H1 (cell line): Measurements from ENCODE around the gene WDFY4. TPM values are rescaled to one million over a fixed set of nuclear protein-coding genes. Genes with fewer than 3 reads are reported as not detected.

ENCODE experiments used
- CTCF ChIA-PET: fragments of 300-600 bp; sonication (Branson Sonifier 250); formaldehyde crosslinking; loops from one replicate; lab custom pipeline; 2021; ENCODE audit not compliant: partially characterized antibody; lab: Charles Lee
- POLR2A ChIA-PET: fragments of 300-600 bp; sonication (Branson Sonifier 250); formaldehyde crosslinking; loops from one replicate; lab custom pipeline; 2021; ENCODE audit warnings: inconsistent platforms; ENCODE audit not compliant: partially characterized antibody; lab: Charles Lee
- DNase-seq, 2 experiments: peaks; one replicate each; pipeline versions ENCODE4 v3.0.0 to v3.0.0-alpha.2; 2010 to 2022; ENCODE audit warnings: low spot score in 2 of 2, low read depth in 1 of 2, mixed read lengths in 1 of 2
- FAIRE-seq: peaks from 2 replicates; lab custom pipeline; 2011; peaks lifted over from hg19 to GRCh38; lab: Jason Lieb, UNC
- H2AFZ ChIP-seq: 2 replicates; pipeline ENCODE4 v1.8.1; 2012; ENCODE audit warnings: low read length, inconsistent platforms
- H2AK5ac ChIP-seq: 2 replicates; pipeline ENCODE4 v1.6.1; 2013; ENCODE audit warnings: low read depth, low read length
- H2BK120ac ChIP-seq: replicated peaks from 2 replicates; pipeline ENCODE3; 2013; ENCODE audit warnings: low read depth, low read length, inconsistent platforms
- H2BK12ac ChIP-seq: 2 replicates; pipeline ENCODE4 v1.6.1; 2013; ENCODE audit warnings: low read depth, low read length
- H2BK15ac ChIP-seq: 2 replicates; pipeline ENCODE4 v1.6.1; 2013; ENCODE audit warnings: low read length
- H2BK20ac ChIP-seq: 2 replicates; pipeline ENCODE4 v1.6.1; 2013; ENCODE audit warnings: low read length
- H2BK5ac ChIP-seq: 2 replicates; pipeline ENCODE4 v1.6.1; 2013; ENCODE audit warnings: low read depth, low read length
- H3K14ac ChIP-seq: 2 replicates; pipeline ENCODE4 v1.6.1; 2013; ENCODE audit warnings: inconsistent platforms; ENCODE audit not compliant: insufficient read length
- H3K18ac ChIP-seq: 2 replicates; pipeline ENCODE4 v1.6.1; 2013; ENCODE audit warnings: low read length; ENCODE audit errors: extremely low read depth
- H3K23ac ChIP-seq: 2 replicates; pipeline ENCODE4 v1.6.1; 2013; ENCODE audit warnings: inconsistent platforms; ENCODE audit not compliant: insufficient read length
- H3K23me2 ChIP-seq: 2 replicates; pipeline ENCODE4 v1.6.1; 2013; ENCODE audit warnings: low read depth, low read length
- H3K27ac ChIP-seq: 2 replicates; pipeline ENCODE4 v1.6.1; 2011; ENCODE audit warnings: low read depth, low read length, inconsistent platforms
- H3K27me3 ChIP-seq, 4 experiments: replicated peaks in 1 of 4; 1 replicate in 1 of 4; 2 replicates in 3 of 4; pipeline versions ENCODE4 v1.6.1 to v1.8.1; 2011 to 2013; ENCODE audit warnings: low read length in 3 of 4, mild to moderate bottlenecking in 3 of 4, inconsistent platforms in 2 of 4, mixed read lengths in 2 of 4, moderate library complexity in 1 of 4; ENCODE audit not compliant: control insufficient read depth in 3 of 4, insufficient read depth in 3 of 4; ENCODE audit errors: extremely low read depth in 1 of 4
- H3K36me3 ChIP-seq, 4 experiments: 2 replicates each; pipeline versions ENCODE4 v1.6.1 to v1.8.1; 2011 to 2013; ENCODE audit warnings: mild to moderate bottlenecking in 4 of 4, low read length in 3 of 4, moderate library complexity in 2 of 4, control low read depth in 1 of 4, inconsistent platforms in 1 of 4; ENCODE audit not compliant: insufficient read depth in 4 of 4, control insufficient read depth in 2 of 4
- H3K4ac ChIP-seq: replicated peaks from 2 replicates; pipeline ENCODE3; 2013; ENCODE audit warnings: low read length, low read depth, mixed read lengths, inconsistent platforms; ENCODE audit not compliant: insufficient read length
- H3K4me1 ChIP-seq, 4 experiments: replicated peaks in 1 of 4; 1 replicate in 1 of 4; 2 replicates in 3 of 4; pipeline versions ENCODE4 v1.6.1 to v1.8.1; 2011 to 2013; ENCODE audit warnings: low read length in 3 of 4, inconsistent platforms in 2 of 4, mixed read lengths in 1 of 4; ENCODE audit not compliant: insufficient read depth in 4 of 4, control insufficient read depth in 3 of 4
- H3K4me2 ChIP-seq, 2 experiments: 2 replicates each; pipeline versions ENCODE4 v1.6.1 to v1.8.1; 2011 to 2013; ENCODE audit warnings: low read depth in 2 of 2, low read length in 2 of 2, control low read depth in 1 of 2, inconsistent platforms in 1 of 2, mild to moderate bottlenecking in 1 of 2; ENCODE audit not compliant: insufficient read depth in 1 of 2
- H3K4me3 ChIP-seq, 4 experiments: fragments of 200-600, 300-600 bp in 1 of 4; sonication (generic), shearing (Covaris generic), sonication (Bioruptor Twin) in 1 of 4; 2 replicates each; pipeline versions ENCODE4 v1.5.1 to v1.8.1; 2011 to 2016; ENCODE audit warnings: low read length in 4 of 4, low read depth in 3 of 4, control low read depth in 2 of 4, inconsistent platforms in 2 of 4, mild to moderate bottlenecking in 2 of 4, mixed read lengths in 1 of 4, moderate library complexity in 1 of 4; ENCODE audit not compliant: insufficient read depth in 2 of 4; ENCODE audit errors: extremely low read depth in 1 of 4
- H3K56ac ChIP-seq: replicated peaks from 2 replicates; pipeline ENCODE3; 2013; ENCODE audit warnings: low read depth, mild to moderate bottlenecking, mixed read lengths, low read length, inconsistent platforms; ENCODE audit not compliant: insufficient read length
- H3K79me1 ChIP-seq: 2 replicates; pipeline ENCODE4 v1.6.1; 2013; ENCODE audit warnings: low read depth, low read length, control low read depth
- H3K79me2 ChIP-seq, 2 experiments: 2 replicates each; pipeline versions ENCODE4 v1.6.1 to v1.8.1; 2012 to 2013; ENCODE audit warnings: low read length in 2 of 2, mild to moderate bottlenecking in 2 of 2, inconsistent platforms in 1 of 2; ENCODE audit not compliant: insufficient read depth in 2 of 2, control insufficient read depth in 1 of 2
- H3K9ac ChIP-seq, 4 experiments: replicated peaks in 1 of 4; 1 replicate in 1 of 4; 2 replicates in 3 of 4; pipeline versions ENCODE4 v1.6.1 to v1.8.1; 2011 to 2013; ENCODE audit warnings: low read depth in 3 of 4, low read length in 3 of 4, control low read depth in 2 of 4, mild to moderate bottlenecking in 2 of 4, moderate library complexity in 2 of 4, inconsistent platforms in 1 of 4; ENCODE audit errors: extremely low read depth in 1 of 4
- H3K9me3 ChIP-seq, 2 experiments: 2 replicates each; pipeline versions ENCODE4 v1.6.1 to v1.8.1; 2012 to 2013; ENCODE audit warnings: mild to moderate bottlenecking in 2 of 2, moderate library complexity in 2 of 2, control low read depth in 1 of 2, inconsistent platforms in 1 of 2, low read depth in 1 of 2, low read length in 1 of 2, mixed read lengths in 1 of 2; ENCODE audit not compliant: insufficient read depth in 2 of 2
- H4K20me1 ChIP-seq, 2 experiments: replicated peaks in 1 of 2; 2 replicates each; pipeline versions ENCODE3 to v1.8.1; 2011 to 2013; ENCODE audit warnings: inconsistent platforms in 2 of 2, low read length in 2 of 2, mild to moderate bottlenecking in 1 of 2; ENCODE audit not compliant: insufficient read depth in 2 of 2, control insufficient read depth in 1 of 2
- H4K5ac ChIP-seq: 2 replicates; pipeline ENCODE4 v1.6.1; 2013; ENCODE audit warnings: low read length, low read depth, mixed read lengths, inconsistent platforms; ENCODE audit not compliant: insufficient read length
- H4K8ac ChIP-seq: 2 replicates; pipeline ENCODE4 v1.8.0; 2013; ENCODE audit warnings: mild to moderate bottlenecking, moderate library complexity, low read length, inconsistent platforms; ENCODE audit not compliant: insufficient read depth; ENCODE audit errors: extremely low read depth
- H4K91ac ChIP-seq: replicated peaks from 2 replicates; pipeline ENCODE3; 2013; ENCODE audit warnings: low read length, mixed read lengths, inconsistent platforms; ENCODE audit not compliant: insufficient read length
- WGBS, 2 experiments: shearing (Covaris generic) in 1 of 2; methylation state at CpG; one replicate each; pipeline versions ENCODE4 v1.1.6 to v1.1.7; 2013 to 2015; ENCODE audit warnings: low lambda C conversion rate in 2 of 2, mixed read lengths in 2 of 2, inconsistent platforms in 1 of 2, low coverage in 1 of 2, missing lambda C conversion rate in 1 of 2; ENCODE audit not compliant: insufficient replicate concordance in 2 of 2, insufficient coverage in 1 of 2, insufficient read length in 1 of 2; ENCODE audit errors: extremely low coverage in 1 of 2, missing lambda C conversion rate in 1 of 2; 5-methylcytosine and 5-hydroxymethylcytosine counted together
- polyA plus RNA-seq, 7 experiments: library from polyadenylated mRNA; depleted of rRNA in 3 of 7; stranded (reverse) in 5 of 7; unstranded in 2 of 7; fragments of >200 nt in 5 of 7; fragments of 200-250 nt in 2 of 7; gene quantifications; 1 replicate in 5 of 7; 2 replicates in 1 of 7; 4 replicates in 1 of 7; pipeline versions ENCODE4 v1.2.1 to v1.2.3, GENCODE V29; 2011 to 2013; ENCODE audit warnings: missing spikeins in 2 of 7, mixed read lengths in 2 of 7
- total RNA-seq: library from RNA; stranded (reverse); fragmentation: NEBNext Ultra II Directional; extraction: Animal tissue kit (Norgen Biotek cat#: 25700); gene quantifications from 2 replicates; pipeline ENCODE4 v1.2.1, GENCODE V29; 2021

The WDFY4 gene
- total and polyA plus RNA-seq, 2 of the 8 experiments (the other 6 are each of a cell fraction or from before 2014, with no cell fraction given) = not detected

DNA sequence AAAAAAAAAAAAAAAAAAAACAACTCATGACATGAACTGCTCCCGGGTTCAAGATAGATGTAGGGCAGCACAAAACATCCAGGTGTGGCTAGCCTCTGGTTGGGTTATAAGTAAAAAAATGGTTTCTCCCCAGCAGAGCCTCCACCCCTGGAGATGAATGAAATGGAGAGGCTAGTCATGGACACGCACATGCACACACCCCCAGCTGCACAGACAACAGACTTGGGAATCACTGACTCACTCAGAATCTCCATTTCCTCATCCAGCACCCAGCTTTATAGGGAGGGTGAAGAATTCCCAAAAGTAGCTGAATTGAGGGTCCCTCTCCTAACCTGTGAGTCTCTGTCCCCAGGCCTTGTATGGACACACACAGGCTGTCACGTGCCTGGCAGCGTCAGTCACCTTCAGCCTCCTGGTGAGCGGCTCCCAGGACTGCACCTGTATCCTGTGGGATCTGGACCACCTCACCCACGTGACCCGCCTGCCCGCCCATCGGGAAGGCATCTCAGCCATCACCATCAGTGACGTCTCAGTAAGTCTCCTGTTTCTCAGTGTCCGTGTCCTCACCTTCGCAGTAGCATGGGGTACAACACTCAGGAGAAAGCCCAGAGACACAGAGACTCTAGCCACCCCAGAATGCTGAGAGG is 290.0 kb downstream of the WDFY4 start:
- no peak overlapping the region for H3K14ac ChIP-seq
- H3K79me2 ChIP-seq = no peaks in the 10 kb centered on the region
- no peak overlapping the region for H3K18ac ChIP-seq
- H2BK5ac ChIP-seq = no peak overlapping the region
- DNase-seq = no peak
- no peak overlapping the region for H4K5ac ChIP-seq
- WGBS, 2 experiments = 89% methylated on average over 8 of the region's 12 CpGs; no CpG with 5 or more reads in 1 of the 2 experiments
- no peak overlapping the region for H2BK15ac ChIP-seq
- H2BK12ac ChIP-seq = no peak overlapping the region
- H3K27me3 ChIP-seq = no peaks in the 10 kb centered on the region
- no peak overlapping the region for H3K56ac ChIP-seq
- no peak overlapping the region for H2BK20ac ChIP-seq
- H3K23me2 ChIP-seq = peaks cover 5% of the 10 kb centered on the region; the same call in 1 of the 2 replicates
- H3K79me1 ChIP-seq = no peaks in the 10 kb centered on the region
- no peaks in the 10 kb centered on the region for H3K36me3 ChIP-seq
- H3K23ac ChIP-seq = no peak overlapping the region
- H2AK5ac ChIP-seq = no peak overlapping the region
- no peak overlapping the region for H3K4ac ChIP-seq
- no peak overlapping the region; the same call in 1 of the 2 replicates for H4K8ac ChIP-seq
- POLR2A ChIA-PET = no interaction called here
- H3K4me1 ChIP-seq = no peaks in the 10 kb centered on the region; a peak in 1 of 7 replicates
- no peaks in the 10 kb centered on the region for H4K20me1 ChIP-seq
- no peak overlapping the region for H3K4me2 ChIP-seq
- no peaks in the 10 kb centered on the region for H3K9me3 ChIP-seq
- no peak for FAIRE-seq
- CTCF ChIA-PET = interaction anchor here (0.6 to 1.8 kb wide), 8 partner anchors 8 to 545 kb away, joined by 3 to 6 read pairs (median 4); no protein-coding TSS in a partner anchor
- H2BK120ac ChIP-seq = no peak overlapping the region
- H3K27ac ChIP-seq = no peak overlapping the region
- H3K4me3 ChIP-seq = no peak overlapping the region
- H3K9ac ChIP-seq = no peak overlapping the region
- no peak overlapping the region for H4K91ac ChIP-seq
- no peak overlapping the region for H2AFZ ChIP-seq
